Gastroesophageal sphincter (tissue), 3 donors: ENCODE results near the gene CST4.

Source experiments
- CTCF ChIP-seq, 4 experiments: fragments of 200-600 bp in 2 of 4; fragments of 450-650 bp in 2 of 4; sonication (generic) in 1 of 4; IDR thresholded peaks; one replicate each; pipeline ENCODE4 v1.5.1; 2017 to 2019; ENCODE audit warnings: antibody characterized with exemption in 4 of 4, mild to moderate bottlenecking in 2 of 4, moderate library complexity in 2 of 4
- EP300 ChIP-seq: sonication (generic); formaldehyde crosslinking; IDR thresholded peaks from one replicate; pipeline ENCODE4 v1.6.1; 2017; ENCODE audit warnings: antibody characterized with exemption, mild to moderate bottlenecking
- POLR2A ChIP-seq, 2 donors: fragments of 450-650 bp; IDR thresholded peaks; one replicate each; pipeline ENCODE4 v1.6.1; 2017; ENCODE audit warnings: antibody characterized with exemption in 2 of 2, mild to moderate bottlenecking in 2 of 2, moderate library complexity in 1 of 2

GRCh38 chr20:23657202-23657601, 31.6 kb downstream of the CST4 start:
- no peak for TF ChIP-seq POLR2A (IDR thresholded peaks at IDR 0.05)
- TF ChIP-seq CTCF (IDR thresholded peaks at IDR 0.05): no peak
- TF ChIP-seq EP300: no peak
